NCI-H2029 (cell line): Measurements from ENCODE around the gene NCOA3.

Experiments
- DNase-seq: peaks from one replicate; lab custom pipeline; 2025; lab: John Stamatoyannopoulos, UW

The NCOA3 gene

DNA sequence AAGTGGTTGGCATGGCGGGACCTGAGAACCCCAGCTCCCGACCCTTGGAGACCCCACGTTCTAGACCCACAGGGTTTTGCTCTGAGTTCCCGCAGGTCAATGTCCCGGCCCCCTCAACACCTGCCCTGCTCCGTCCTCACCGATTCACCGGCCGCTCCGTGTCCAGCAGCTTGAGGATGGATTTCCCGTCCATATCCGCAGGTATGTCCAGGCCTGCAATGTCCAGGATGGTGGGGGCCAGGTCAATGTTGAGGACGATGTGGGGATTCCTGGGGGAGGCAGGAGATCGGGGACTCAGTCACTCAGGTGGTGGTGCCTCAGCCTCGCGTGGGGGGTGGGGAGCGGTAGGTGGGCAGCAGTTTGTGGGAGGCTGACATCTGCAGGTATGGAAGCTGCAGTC, 176.8 kb downstream of the NCOA3 start:
- no peak for DNase-seq

DNA sequence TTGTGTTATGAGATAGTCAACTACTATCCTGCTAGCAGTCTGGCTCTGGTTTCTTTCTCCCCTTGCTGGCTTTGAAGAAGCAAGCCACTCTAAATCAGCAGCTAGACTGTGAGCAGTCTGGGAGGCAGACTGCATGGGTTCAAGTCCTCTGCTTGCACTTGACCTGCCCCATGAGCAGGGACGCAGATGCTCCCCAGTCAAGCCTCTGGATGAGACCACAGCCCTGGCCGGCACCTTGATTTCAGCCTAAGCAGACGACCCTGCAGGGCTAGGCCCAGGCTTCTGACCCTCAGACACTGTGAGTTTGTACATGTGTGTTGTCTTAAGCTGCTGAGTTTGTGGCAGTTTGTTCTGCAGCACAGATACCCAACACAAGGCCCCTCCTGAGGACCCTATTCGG, 177.8 kb downstream of the NCOA3 start:
- no peak for DNase-seq

DNA sequence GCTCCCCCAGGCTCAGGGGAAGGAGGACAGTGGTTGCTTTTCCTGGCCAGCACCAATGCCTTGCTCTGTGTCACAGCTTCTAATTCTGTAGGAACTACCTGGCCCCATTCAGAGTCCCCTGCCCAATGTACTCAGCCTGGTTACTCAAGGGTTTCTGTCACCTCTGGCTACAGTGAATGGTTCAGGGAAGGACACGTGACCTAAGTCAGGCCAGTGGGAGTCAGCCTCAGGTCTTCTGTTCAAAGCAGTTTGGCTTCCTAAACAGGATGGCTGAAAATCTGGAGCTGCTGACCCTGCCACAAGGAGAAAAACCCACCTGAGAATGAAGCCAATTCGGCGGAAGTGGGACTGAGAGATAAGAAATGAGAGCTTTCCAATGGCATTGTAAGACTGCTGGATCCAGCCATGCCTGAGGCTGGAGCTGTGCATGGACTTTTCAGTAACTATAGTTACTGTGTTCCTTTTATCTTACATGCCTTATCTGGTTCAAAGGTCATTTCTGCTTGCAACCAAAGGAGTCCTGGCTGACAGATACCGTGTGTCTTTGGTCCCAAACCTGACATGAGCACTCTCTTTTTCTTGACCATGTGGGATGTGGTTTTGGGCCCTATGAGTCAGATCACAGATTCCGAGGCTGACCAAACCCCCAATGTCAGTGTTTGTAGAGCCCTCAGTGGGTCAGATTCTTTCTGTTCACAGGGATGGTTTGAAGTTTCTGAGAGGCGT, 179.3 kb downstream of the NCOA3 start:
- DNase-seq, result no peak

DNA sequence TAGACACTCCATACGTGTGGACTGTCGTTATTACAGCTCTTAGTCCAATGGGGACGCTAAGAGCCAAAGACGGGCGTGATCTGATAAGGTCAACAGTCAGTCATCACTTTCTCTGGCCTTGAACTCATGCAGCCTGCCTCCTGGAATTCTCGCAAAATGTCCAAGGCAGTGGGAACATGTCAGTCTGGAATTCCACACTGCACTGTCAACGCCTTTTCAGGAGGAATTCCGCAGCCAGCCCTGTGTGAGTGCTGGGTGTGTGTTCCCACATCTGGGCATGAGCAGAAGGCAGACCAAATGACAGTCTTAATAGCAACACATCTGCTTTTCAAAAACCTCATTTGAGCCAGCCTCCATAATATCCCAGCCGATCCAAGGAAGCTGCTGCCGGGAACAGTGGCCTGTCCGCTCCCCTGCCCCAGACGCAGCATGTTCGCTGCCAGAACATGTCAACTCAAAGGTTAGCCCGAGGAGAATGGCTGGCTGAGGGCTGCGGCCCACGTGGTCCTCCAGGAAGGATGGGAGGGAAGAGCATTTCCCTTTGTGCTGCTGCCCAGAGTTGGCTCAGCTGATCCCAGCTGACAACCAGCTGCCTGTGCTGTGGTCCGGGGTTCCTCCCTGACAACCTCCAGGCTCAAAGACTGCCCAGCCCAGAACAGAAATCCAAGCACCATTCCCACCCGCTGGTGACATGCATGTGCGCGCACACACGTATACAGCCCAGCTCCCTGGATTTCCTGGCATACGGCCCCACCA, 180.5 kb downstream of the NCOA3 start:
- no peak for DNase-seq

DNA sequence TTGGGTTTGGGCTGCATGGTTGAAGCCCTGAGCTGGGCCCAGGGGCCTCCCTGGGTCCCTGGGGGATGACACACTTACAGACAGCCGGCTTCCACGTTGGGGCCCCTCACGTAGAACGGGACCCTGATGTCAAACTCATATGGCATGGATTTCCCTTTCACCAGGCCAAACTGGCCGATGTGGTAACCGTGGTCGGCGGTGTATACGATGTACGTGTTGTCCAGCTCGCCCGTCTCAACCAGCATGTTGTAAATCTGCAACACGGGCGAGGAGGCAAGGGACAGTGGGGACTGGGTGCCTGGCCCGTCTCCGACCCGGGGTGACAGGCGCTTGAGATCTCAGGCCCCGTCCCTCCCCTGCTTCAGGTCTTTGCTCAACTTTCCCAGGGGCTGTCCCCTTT, 181.2 kb downstream of the NCOA3 start:
- no peak for DNase-seq

DNA sequence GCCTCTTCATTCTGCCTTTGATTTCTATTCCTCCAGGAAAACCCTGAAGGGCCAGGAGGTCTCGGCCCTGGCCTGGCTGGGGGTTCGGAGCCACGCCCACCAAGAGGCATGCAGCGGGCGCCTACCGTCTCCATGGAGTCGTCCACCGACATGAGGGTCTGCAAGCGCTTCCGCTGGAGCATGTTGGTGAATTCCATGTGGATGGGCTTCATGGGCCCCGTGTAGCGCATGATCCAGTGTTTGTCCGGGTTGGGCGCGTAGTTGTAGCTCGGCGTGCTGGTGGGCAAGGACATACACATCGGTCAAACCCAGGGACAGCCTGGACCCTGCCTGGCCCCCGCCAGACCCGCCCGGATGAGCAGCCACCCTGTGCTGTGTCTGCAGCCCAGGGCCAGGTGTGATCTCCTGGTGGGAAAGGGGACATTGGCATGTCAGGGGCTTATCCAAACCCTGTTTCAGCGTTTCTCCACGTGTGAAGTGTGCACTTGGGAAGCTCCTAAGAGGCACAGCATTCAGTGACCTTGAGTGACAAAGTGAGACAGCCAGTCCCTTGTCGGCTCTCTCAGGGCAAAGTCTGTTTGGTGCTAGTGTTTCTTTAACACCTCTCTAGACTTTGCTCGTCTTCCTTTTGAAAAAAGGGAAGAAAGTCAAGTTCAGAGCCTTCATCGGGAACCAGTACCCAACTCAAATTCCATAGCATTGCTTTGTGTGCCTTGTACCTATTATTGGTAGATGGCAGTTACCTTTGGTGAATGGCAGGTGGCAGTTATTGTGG, 182.8 kb downstream of the NCOA3 start:
- no peak for DNase-seq

DNA sequence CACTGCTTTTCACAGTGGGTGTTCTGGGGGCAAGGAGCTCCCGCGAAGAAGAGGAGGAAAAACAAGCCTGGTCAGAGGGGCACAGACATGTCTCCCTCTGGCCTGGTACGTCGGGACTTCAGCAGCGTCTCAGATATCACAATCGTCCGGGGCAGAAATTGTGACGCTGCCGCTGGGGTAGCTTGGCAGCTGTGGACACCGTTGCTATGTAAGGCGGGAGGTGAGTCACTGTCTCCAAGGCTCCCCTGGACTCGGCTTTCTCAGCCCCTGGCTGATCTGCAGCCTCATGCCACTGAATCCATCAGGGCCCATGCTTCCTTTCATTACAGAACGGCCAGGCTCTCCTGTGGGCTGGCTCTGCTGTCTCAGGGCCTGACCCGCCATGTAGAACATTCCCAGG, 184.9 kb downstream of the NCOA3 start:
- DNase-seq, result no peak

DNA sequence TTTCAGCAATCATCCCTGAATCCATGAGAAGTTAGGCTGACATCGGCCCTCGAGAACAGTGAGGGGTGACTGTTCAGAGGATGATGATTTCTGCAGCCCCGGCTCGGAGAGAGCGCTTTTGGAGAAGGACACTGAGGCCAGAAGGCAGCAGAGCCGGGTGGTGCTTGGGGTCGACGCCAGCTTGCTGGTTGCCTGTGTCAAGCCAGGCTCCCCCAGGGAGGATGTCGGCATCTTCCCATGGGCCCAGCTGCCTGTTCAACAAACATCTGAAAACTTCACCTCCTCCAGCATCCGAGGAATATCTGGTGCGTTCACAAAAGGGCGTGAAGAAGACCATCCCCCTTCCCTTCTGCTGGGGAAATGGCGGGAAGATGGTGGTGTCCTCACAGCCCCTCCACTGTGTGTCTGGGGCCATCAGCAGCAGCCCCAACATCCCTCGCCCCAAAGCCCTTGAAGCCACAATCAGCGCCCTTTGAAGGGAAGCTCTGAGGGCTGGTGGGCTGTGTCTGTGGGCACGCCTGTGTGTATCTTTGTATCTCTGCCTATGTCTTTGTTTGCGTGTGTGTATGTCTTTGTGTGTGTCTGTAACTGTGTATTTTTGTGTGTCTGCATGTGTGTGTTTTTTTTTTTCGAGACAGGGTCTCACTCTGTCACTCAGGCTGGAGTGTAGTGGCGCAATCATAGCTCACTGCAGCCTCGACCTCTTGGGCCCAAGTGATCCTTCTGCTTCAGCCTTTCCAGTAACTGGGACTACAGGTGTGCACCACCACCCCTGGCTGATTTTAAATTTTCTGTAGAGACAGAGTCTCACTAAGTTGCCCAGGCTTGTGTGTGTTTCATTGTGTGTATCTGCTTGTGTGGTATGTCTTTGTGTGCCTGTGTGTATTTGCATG, 185.7 kb downstream of the NCOA3 start:
- DNase-seq, result no peak

DNA sequence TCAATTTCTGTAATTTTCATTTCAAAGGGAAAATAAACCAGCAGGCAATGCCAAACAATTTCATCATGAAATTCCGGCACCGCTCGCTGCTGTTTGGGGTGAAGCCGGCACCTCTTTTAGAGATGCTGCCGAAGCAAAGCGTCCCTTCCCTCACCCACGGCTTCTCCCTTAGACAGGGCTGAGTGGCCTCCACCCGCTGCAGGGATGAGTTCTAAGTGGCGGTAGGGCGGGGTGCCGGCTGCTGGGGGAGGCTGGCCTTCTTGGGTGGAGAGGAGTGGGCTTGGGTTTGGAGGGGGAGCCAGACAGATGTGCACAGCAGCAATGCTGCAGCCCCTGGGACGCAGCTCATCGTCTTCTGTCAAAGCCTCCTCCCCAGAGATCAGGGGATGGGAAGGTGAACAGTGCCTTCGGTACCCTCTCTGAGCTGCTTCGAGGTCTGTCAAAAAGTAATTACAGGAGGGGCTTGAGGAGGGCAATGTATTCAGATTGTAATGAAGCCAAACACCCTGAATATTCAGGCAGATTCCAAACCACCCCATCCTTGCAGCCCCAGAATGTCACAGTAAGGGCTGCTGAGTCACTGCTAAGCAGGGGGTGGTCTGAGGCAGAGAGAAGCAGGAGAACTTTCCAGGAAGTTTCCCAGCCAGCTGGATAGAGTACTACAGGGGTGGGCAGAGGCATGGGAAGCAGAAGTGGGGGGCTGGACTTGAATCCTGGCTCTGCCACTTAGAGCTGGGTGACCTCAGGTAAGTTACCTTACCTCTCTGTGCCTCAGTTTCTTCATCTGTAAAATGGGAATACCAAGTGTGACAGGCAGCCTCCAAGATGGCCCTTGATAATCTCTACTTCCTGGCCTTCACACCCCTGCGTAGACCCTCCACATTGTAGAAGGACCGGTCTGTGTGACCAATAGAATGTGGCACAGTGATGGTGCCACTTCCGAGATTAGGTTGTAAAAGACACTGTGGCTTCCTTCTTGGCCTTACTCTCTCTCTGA, 187.0 kb downstream of the NCOA3 start:
- no peak for DNase-seq

DNA sequence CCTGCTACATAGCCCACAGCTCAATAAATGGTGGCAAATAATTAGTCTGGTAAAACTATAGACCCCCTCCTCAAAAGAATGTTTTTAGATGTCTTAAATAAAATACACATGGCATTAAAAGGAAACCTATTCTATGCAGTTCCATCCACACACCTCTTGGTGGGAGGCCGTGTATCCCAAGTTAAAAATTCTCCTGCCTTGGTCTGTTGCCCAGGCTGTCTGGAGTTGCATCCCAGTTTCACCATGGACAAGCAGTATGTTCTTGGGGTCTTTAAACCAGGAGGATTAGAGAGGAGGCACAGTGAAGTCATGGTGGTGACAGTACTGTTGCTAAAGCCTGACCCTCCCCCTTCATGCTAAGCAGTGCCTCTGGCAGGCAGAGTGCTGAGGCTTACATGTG, 188.0 kb downstream of the NCOA3 start:
- no peak for DNase-seq

DNA sequence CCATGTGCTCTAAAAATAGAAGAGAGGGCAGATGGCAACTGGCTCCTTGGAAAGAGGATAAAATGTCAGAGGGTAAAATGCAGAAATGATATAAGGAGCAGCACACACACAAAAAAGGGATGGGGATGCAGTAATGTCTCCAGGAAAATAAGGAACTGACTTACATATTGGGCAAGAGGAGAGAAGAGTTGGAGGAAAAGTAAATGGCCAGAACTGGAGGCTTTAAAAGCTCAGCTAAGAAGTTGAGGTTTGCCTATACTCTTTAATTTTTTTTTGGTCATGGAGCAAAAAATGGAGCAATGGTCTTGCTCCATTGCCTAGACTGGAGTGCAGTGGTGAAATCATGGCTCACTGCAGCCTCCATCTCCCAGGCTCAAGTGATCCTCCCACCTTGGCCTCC, 189.9 kb downstream of the NCOA3 start:
- DNase-seq, result no peak

DNA sequence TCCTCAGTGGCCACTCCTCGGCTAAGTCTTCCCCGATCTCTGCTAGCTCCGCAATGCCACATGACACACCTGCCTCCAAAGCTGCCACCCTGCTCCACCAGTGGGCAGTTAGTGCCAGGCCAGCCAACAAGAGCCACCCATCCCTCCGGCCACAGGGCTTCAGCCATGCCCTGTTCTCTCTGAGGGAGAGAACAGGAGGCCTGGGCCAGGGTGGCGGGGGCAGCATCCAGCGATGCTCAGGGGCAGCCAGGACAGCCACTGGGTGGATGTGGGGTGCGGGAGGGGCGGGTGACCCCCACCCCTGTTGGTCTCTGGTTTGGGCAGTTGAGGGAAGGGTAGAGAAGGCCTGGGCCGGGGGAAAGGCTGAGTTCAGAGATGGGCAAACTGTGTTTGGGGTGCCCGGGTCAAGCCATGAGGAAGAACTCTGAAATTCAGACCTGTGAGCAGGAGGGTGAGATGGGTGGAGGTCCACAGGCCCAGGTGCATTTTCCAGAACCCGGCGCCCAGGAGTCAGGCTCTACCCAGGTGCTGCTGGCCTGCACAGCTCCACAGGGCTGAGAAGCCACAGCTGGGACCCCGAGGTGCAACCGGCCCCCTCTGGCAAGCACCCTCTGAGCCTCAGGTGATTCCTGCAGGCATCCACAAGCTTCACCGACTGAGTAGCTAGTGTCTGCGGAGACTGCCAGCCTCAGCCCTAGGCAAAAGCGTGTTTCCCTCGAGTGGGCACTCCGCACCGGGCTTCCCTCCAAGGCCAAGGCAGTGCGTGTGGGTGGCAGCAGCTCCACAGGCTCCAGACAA, 192.5 kb downstream of the NCOA3 start:
- DNase-seq, result no peak

DNA sequence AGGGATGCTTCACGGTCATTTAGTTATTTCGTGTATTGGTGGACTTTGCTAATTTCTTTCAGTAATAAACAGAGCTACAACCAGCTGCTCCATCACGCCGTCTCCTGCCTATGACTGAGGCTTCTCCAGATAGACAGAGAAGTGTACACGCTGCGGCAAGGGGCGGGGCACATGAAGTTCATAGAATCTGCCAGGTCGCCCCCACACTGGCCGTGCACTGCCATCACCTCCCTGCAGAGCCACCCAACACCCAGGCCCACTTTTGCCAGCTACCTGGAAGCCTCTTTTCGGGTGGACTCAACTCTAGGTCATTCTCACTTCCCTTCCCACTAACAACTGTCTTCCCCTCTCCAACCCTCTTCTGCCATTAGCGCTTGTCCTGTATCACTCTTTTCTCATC, 195.2 kb downstream of the NCOA3 start:
- DNase-seq, result no peak

DNA sequence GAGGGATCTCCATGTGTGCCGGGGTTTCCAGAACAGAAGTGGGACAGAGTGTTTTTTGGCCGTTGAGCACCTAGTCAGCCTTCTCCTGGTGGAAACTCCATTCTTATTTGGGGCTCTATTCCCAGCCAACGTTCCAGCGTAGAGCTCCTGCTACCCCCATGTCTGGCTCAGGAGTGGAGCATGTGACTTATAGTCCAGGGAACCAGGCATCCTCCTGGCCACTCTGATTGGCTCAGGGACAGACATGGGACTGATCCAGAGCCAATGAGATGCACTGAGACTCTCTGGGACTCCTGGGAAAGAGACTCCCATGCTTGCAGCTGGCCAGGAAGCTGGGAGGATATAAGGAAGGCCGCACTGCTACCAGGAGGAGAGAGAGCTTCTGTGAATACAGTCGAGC, 196.5 kb downstream of the NCOA3 start:
- DNase-seq, result no peak

DNA sequence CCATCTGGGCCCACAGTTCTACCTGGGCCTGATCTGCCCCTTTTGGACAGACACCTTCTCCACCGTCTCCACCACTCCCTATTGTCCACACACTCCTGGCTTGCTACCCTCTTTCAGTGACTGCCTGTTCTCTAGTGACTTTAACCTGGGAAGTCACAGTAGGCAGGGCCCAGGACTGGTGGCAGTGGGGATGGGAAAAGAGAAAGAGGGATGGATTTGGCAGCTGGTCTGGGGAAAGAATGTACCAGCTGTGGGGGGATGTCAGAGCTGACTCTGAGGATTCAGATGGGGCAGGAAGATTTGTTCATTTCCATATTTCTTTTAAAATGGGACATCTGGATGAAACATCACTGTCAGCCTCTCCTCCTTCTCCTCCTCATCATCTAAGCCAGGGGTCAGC, 198.1 kb downstream of the NCOA3 start:
- no peak for DNase-seq

DNA sequence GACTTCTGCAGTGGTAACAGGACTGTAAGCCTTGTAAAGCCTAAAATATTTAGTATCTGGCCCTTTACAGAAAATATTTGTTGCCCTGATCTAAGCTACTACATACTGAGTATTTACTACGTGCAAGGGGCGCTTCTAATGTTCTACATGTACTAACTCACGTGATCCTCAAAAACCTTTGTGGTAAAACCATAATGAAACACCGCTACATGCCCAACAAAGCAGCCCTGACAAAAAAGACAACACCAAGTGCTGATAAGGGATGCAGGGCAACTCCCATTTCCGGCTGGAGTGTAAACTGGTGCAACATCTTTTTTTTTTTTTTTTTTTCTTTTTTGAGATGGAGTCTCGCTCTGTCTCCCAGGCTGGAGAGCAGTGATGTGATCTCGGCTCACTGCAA, 198.6 kb downstream of the NCOA3 start:
- DNase-seq, result no peak

DNA sequence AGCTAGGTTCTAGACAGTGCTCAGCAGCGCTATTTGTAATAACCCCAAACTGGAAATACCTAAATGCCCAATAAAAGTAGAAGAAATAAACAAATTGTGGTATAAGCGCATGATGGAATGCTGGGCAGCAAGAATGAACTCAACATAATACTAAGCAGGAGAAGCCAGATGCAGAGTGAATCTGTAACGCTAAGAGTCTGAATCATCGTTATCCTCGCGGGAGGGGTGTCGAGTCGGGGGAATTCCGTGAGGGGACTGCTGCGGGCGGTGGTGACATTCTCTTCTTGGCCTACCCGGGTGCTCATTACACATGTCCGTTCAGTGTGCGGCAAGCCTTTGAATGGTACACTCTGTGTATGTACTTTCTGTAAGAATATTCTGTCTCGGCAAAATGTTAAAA, 199.9 kb downstream of the NCOA3 start:
- DNase-seq, result no peak

DNA sequence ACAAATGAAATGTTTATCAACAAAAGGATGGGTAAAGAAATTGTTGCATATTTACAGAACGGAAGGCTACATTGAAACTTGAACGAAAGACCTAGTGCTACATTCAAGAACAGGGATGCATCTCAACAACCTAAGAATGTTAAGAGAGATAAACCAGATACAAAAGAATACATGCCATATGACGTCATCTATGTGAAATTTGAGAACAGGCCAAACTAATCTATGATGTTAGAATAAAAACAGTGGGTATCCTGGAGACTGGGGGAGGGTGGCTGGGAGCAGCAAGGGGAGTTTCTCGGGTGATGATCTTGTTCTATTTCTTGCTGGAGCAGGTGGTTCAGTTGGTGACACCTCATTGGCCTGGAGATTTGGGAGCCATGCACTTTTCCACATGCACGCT, 202.1 kb downstream of the NCOA3 start:
- DNase-seq, result no peak

DNA sequence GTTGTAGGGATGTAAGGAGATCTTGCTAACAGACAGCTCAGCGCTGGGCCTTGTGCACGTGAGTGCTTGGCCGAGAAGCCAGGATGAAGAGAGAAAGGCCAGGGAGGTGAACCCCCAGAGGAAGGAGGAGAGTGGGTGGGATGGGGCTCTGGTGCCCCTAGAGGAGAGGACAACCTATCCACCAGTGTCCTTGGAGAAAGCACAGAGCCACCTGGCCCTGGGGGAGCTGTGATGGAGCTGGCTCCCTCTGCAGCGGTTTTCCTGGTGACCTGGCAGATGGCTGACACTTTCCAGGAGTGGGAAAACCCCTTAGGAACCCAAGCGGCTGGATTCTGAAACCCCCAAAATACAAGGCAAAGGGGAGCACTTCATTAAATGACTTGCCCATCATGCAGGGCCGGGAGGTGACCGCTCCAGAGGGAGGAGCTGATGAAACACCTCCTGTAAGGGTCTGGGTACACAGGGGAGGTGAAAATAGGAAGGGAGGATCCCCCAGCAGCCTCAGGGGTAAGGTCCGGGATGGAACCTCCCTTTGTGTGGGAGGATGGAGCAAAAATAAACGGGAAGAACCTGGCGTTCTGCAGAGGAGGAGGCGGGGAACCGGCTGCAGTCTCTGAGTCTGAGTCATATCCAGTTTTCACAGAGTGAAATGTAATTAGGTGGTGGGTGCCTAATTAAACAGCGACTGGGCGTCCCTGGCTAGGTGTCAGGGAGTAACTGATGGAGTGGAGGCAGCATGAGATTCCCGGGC, 203.2 kb downstream of the NCOA3 start:
- no peak for DNase-seq
